Karpas-422 (cell line): ENCODE results near the gene ECD. TPM values are rescaled to one million over a fixed set of nuclear protein-coding genes. Genes with fewer than 3 reads are reported as not detected.
"Not testable (repeated sequence)": the region's sequence is repeated elsewhere in the genome, so short reads cannot be mapped to it uniquely, and the experiment has no call there.

Experiments used
- DNase-seq: peaks from one replicate; pipeline ENCODE4 v3.0.0-alpha.2; 2015
- H2AFZ ChIP-seq: fragments of 200-600 bp; sonication (generic); 2 replicates; pipeline ENCODE4 v1.6.1; 2014; ENCODE audit warnings: antibody characterized with exemption, low read length, mixed read lengths
- H3K27ac ChIP-seq: fragments of 200-600 bp; sonication (generic); 2 replicates; pipeline ENCODE4 v1.5.1; 2014; ENCODE audit warnings: mild to moderate bottlenecking, low read length, moderate library complexity
- H3K27me3 ChIP-seq: fragments of 200-600 bp; sonication (generic); 2 replicates; pipeline ENCODE4 v1.6.1; 2014; ENCODE audit warnings: low read length, mixed read lengths
- H3K36me3 ChIP-seq: fragments of 200-600 bp; sonication (generic); 2 replicates; pipeline ENCODE4 v1.6.1; 2014; ENCODE audit warnings: low read length, mixed read lengths; ENCODE audit not compliant: insufficient read depth
- H3K4me1 ChIP-seq: fragments of 200-600 bp; sonication (generic); 2 replicates; pipeline ENCODE4 v1.6.1; 2014; ENCODE audit warnings: mild to moderate bottlenecking, low read length, mixed read lengths
- H3K4me2 ChIP-seq: fragments of 200-600 bp; sonication (generic); 2 replicates; pipeline ENCODE4 v1.6.1; 2014; ENCODE audit warnings: low read length, low read depth, mild to moderate bottlenecking; ENCODE audit not compliant: poor library complexity, severe bottlenecking
- H3K4me3 ChIP-seq: fragments of 200-600 bp; sonication (generic); 2 replicates; pipeline ENCODE4 v1.5.1; 2014; ENCODE audit warnings: mild to moderate bottlenecking, antibody characterized with exemption, low read length, mixed read lengths
- H3K79me2 ChIP-seq: fragments of 200-600 bp; sonication (generic); 2 replicates; pipeline ENCODE4 v1.6.1; 2014; ENCODE audit warnings: mild to moderate bottlenecking, low read length, mixed read lengths
- H3K9ac ChIP-seq: fragments of 200-600 bp; sonication (generic); 2 replicates; pipeline ENCODE4 v1.6.0; 2014; ENCODE audit warnings: low read length
- H3K9me2 ChIP-seq: fragments of 200-600 bp; sonication (generic), shearing (Covaris generic); replicated peaks from 2 replicates; pipeline ENCODE4 v1.6.0; 2014; ENCODE audit warnings: mild to moderate bottlenecking, low read length, moderate library complexity; ENCODE audit not compliant: insufficient read depth
- H3K9me3 ChIP-seq: fragments of 300-700, 200-600 bp; sonication (generic); 2 replicates; pipeline ENCODE4 v1.6.1; 2014; ENCODE audit warnings: low read length, mixed read lengths
- H4K20me1 ChIP-seq: fragments of 200-600 bp; sonication (generic); 2 replicates; pipeline ENCODE4 v1.6.1; 2014; ENCODE audit warnings: mild to moderate bottlenecking, antibody characterized with exemption, low read length, low read depth; ENCODE audit not compliant: insufficient read depth
- total RNA-seq: library from RNA; depleted of rRNA; stranded (reverse); fragments of >200 nt; shearing (Covaris generic); gene quantifications from 2 replicates; pipeline ENCODE4 v1.2.3, GENCODE V29; 2014; ENCODE audit warnings: low replicate concordance

Gene ECD
- total RNA-seq, 1 experiment from 2014 or later: 36.8 TPM

DNA sequence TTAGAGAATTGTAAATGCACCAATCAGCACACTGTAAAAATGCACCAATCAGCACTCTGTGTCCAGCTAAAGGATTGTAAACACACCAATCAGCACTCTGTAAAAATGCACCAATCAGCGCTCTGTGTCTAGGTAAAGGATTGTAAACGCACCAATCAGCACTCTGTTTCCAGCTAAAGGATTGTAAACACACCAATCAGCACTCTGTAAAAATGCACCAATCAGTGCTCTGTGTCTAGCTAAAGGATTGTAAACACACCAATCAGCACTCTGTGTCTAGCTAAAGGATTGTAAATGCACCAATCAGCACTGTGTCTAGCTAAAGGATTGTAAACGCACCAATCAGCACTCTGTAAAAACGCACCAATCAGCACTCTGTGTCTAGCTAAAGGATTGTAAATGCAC, 58.6 kb downstream of the ECD start:
- not testable (repeated sequence) for H3K4me1 ChIP-seq, H3K27ac ChIP-seq, H3K9me2 ChIP-seq, H3K9ac ChIP-seq, H3K36me3 ChIP-seq, H4K20me1 ChIP-seq, H3K27me3 ChIP-seq, H3K9me3 ChIP-seq, H2AFZ ChIP-seq, DNase-seq, H3K4me2 ChIP-seq, H3K4me3 ChIP-seq, H3K79me2 ChIP-seq

- no peak overlapping the region for H3K27ac ChIP-seq
- H2AFZ ChIP-seq: no peak overlapping the region
- no peak overlapping the region for H3K4me3 ChIP-seq
- H3K27me3 ChIP-seq: no peaks in the 10 kb centered on the region
- H3K9ac ChIP-seq: no peak overlapping the region
- H3K36me3 ChIP-seq: 0 out of 2 replicates have a peak, but pooled peaks cover 5% of the 10 kb centered on the region
- H3K79me2 ChIP-seq: no peaks in the 10 kb centered on the region
- peaks cover 6% of the 10 kb centered on the region; the same call in 1 of the 2 replicates for H3K9me3 ChIP-seq
- no peak for DNase-seq
- no peaks in the 10 kb centered on the region for H4K20me1 ChIP-seq
- peaks cover 2% of the 10 kb centered on the region; the same call in 1 of the 2 replicates for H3K4me1 ChIP-seq
- no peaks in the 10 kb centered on the region for H3K9me2 ChIP-seq
- H3K4me2 ChIP-seq: no peak overlapping the region
Observed at GRCh38 chr10:73106301-73106700, 61.5 kb downstream of the ECD start.

- H3K27ac ChIP-seq: peak overlapping the region; percentile 24; the same call in 1 of the 2 replicates
- DNase-seq: no peak
- no peaks in the 10 kb centered on the region for H3K9me2 ChIP-seq
- no peak overlapping the region for H3K4me3 ChIP-seq
- H4K20me1 ChIP-seq: no peaks in the 10 kb centered on the region
- 0 out of 2 replicates have a peak, but pooled peaks cover 2% of the 10 kb centered on the region for H3K36me3 ChIP-seq
- H3K79me2 ChIP-seq: peaks cover 25% of the 10 kb centered on the region
- H3K27me3 ChIP-seq: no peaks in the 10 kb centered on the region
- H3K4me2 ChIP-seq: no peak overlapping the region
- H3K9me3 ChIP-seq: no peaks in the 10 kb centered on the region
- no peak overlapping the region for H2AFZ ChIP-seq
- H3K9ac ChIP-seq: no peak overlapping the region
- peaks cover 23% of the 10 kb centered on the region for H3K4me1 ChIP-seq
Observed at GRCh38 chr10:73099141-73099540, 68.7 kb downstream of the ECD start.

DNA sequence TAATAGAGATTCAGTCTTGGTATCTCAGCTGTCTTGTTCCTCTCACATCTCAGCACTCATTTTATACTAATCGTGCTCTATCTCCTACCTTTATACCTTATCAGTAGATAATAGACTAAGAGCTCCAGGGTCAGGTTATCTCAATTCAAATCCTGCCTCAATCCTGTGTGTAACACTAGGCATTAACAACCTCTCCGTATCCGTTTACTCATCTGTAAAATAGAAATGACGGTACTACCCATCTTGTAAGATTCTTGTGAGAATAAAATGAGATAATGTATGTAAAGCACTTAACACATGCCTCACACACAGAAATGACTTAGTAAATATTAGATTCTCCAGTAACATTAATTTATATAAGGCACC, 70.5 kb downstream of the ECD start:
- H3K4me1 ChIP-seq: peaks cover 35% of the 10 kb centered on the region
- no peaks in the 10 kb centered on the region for H3K9me2 ChIP-seq
- DNase-seq: no peak
- H3K27me3 ChIP-seq: no peaks in the 10 kb centered on the region
- peak overlapping the region; percentile 81 for H3K4me3 ChIP-seq
- H3K79me2 ChIP-seq: peaks cover 41% of the 10 kb centered on the region
- H4K20me1 ChIP-seq: no peaks in the 10 kb centered on the region
- H3K4me2 ChIP-seq: peak overlapping the region; percentile 91
- H3K27ac ChIP-seq: peak overlapping the region; percentile 81
- H2AFZ ChIP-seq: peak overlapping the region; percentile 89
- 0 out of 2 replicates have a peak, but pooled peaks cover 2% of the 10 kb centered on the region for H3K36me3 ChIP-seq
- peak overlapping the region; percentile 95 for H3K9ac ChIP-seq
- H3K9me3 ChIP-seq: no peaks in the 10 kb centered on the region

- H3K36me3 ChIP-seq: 0 out of 2 replicates have a peak, but pooled peaks cover 2% of the 10 kb centered on the region
- peak within 1 kb of the TSS; percentile 95 for H3K9ac ChIP-seq
- no peaks in the 10 kb centered on the region for H3K9me3 ChIP-seq
- H3K9me2 ChIP-seq: no peaks in the 10 kb centered on the region
- H3K27ac ChIP-seq: peak within 1 kb of the TSS; percentile 84
- H3K4me2 ChIP-seq: peak within 1 kb of the TSS; percentile 91
- H3K27me3 ChIP-seq: no peaks in the 10 kb centered on the region
- peaks cover 47% of the 10 kb centered on the region for H3K79me2 ChIP-seq
- peak within 1 kb of the TSS; percentile 81 for H3K4me3 ChIP-seq
- peak; percentile 99 for DNase-seq
- H2AFZ ChIP-seq: peak within 1 kb of the TSS; percentile 89
- H4K20me1 ChIP-seq: no peaks in the 10 kb centered on the region
- peaks cover 39% of the 10 kb centered on the region for H3K4me1 ChIP-seq
Observed at GRCh38 chr10:73096449-73097304, 71.1 kb downstream of the ECD start, which contains the start of gene P4HA1. Gene P4HA1 (minus strand): TSS chr10:73096866. CDS start chr10:73074883, 21,983 bp downstream.

DNA sequence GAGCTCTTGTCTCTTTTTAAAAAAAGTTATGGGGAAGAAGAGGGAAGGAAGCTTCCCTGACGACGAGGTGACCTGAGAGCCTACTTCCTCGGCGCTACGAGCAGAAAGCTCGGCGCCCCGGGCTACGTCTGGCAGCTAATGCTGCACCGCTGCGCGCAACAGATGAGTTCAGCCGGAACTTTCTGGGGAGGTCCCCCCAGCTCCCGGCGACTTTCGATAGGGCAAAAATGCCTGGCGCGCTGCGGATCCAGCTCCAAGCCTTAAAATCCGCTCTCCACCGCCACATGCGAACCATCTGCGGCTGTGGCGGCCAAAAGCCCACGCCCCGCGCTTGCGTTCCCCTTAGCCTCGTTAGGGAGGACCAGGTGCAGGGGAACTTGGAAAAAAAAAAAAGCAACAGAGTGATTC, 71.8 kb downstream of the ECD start:
- Histone ChIP-seq H4K20me1 (no peaks in the 10 kb centered on the region), H3K9me3 (no peaks in the 10 kb centered on the region), H3K9ac (peak overlapping the region; percentile 95), H3K4me2 (peak overlapping the region; percentile 91), H2AFZ (peak overlapping the region; percentile 85), H3K4me1 (peaks cover 44% of the 10 kb centered on the region), H3K4me3 (peak overlapping the region; percentile 81), H3K79me2 (peaks cover 53% of the 10 kb centered on the region), H3K9me2 (no peaks in the 10 kb centered on the region), H3K27me3 (no peaks in the 10 kb centered on the region), H3K27ac (peak overlapping the region; percentile 84), H3K36me3 (0 out of 2 replicates have a peak, but pooled peaks cover 2% of the 10 kb centered on the region)
- DNase-seq: peak; percentile 91

GRCh38 chr10:73095481-73096021, 72.3 kb downstream of the ECD start:
- Histone ChIP-seq H3K9ac (peak overlapping the region; percentile 95), H3K27ac (peak overlapping the region; percentile 84), H3K4me2 (peak overlapping the region; percentile 91), H3K79me2 (peaks cover 58% of the 10 kb centered on the region), H4K20me1 (no peaks in the 10 kb centered on the region), H3K4me3 (peak overlapping the region; percentile 81), H3K4me1 (peaks cover 44% of the 10 kb centered on the region), H2AFZ (peak overlapping the region; percentile 85; the same call in 1 of the 2 replicates), H3K9me2 (no peaks in the 10 kb centered on the region), H3K27me3 (no peaks in the 10 kb centered on the region), H3K36me3 (0 out of 2 replicates have a peak, but pooled peaks cover 2% of the 10 kb centered on the region), H3K9me3 (no peaks in the 10 kb centered on the region)
- DNase-seq: peak; percentile 84

- peak overlapping the region; percentile 84 for H3K27ac ChIP-seq
- 0 out of 2 replicates have a peak, but pooled peaks cover 6% of the 10 kb centered on the region for H3K36me3 ChIP-seq
- H3K9ac ChIP-seq: peak overlapping the region; percentile 95
- peaks cover 64% of the 10 kb centered on the region for H3K79me2 ChIP-seq
- H3K4me2 ChIP-seq: peak overlapping the region; percentile 91
- peak overlapping the region; percentile 81 for H3K4me3 ChIP-seq
- no peak overlapping the region for H2AFZ ChIP-seq
- no peaks in the 10 kb centered on the region for H3K9me3 ChIP-seq
- peaks cover 44% of the 10 kb centered on the region for H3K4me1 ChIP-seq
- DNase-seq: no peak
- no peaks in the 10 kb centered on the region for H4K20me1 ChIP-seq
- no peaks in the 10 kb centered on the region for H3K27me3 ChIP-seq
- no peaks in the 10 kb centered on the region for H3K9me2 ChIP-seq
Observed at GRCh38 chr10:73094986-73095480, 72.8 kb downstream of the ECD start.
